Esophagus (tissue), 2 donors: ENCODE results near the gene POU2F1. TPM values are rescaled to one million over a fixed set of nuclear protein-coding genes. Genes with fewer than 3 reads are reported as not detected.
A peak's percentile ranks its signal among the peaks of the same experiment; 100 is the strongest.

Source experiments
- H3K27ac ChIP-seq, 2 donors: one replicate each; pipeline ENCODE4 v1.5.1; 2013; ENCODE audit warnings: low read depth in 2 of 2, mild to moderate bottlenecking in 2 of 2, inconsistent platforms in 1 of 2, low read length in 1 of 2, moderate library complexity in 1 of 2
- H3K27me3 ChIP-seq, 2 donors: one replicate each; pipeline ENCODE4 v1.6.1; 2013; ENCODE audit warnings: low read length in 2 of 2, control low read depth in 1 of 2, mild to moderate bottlenecking in 1 of 2; ENCODE audit not compliant: insufficient read depth in 2 of 2, control insufficient read depth in 1 of 2
- H3K36me3 ChIP-seq, 2 donors: one replicate each; pipeline ENCODE4 v1.6.1; 2013; ENCODE audit warnings: low read length in 1 of 2; ENCODE audit not compliant: control insufficient read depth in 2 of 2, insufficient read depth in 2 of 2
- H3K4me1 ChIP-seq, 2 donors: one replicate each; pipeline ENCODE4 v1.6.1; 2013; ENCODE audit warnings: low read length in 1 of 2; ENCODE audit not compliant: control insufficient read depth in 2 of 2, insufficient read depth in 2 of 2
- H3K4me3 ChIP-seq, 2 donors: one replicate each; pipeline ENCODE4 v1.5.1; 2013; ENCODE audit warnings: low read length in 2 of 2, mild to moderate bottlenecking in 2 of 2, low read depth in 1 of 2, moderate library complexity in 1 of 2
- H3K9me3 ChIP-seq, 2 donors: one replicate each; pipeline ENCODE4 v1.6.1; 2013; ENCODE audit warnings: mild to moderate bottlenecking in 2 of 2, low read depth in 1 of 2, low read length in 1 of 2, moderate library complexity in 1 of 2; ENCODE audit not compliant: control insufficient read depth in 2 of 2, insufficient read depth in 1 of 2
- WGBS, 2 donors: extraction: QIAGEN DNeasy Blood & Tissue Kit; methylation state at CpG; one replicate each; pipeline ENCODE4 v1.1.7; 2013; 5-methylcytosine and 5-hydroxymethylcytosine counted together
- polyA plus RNA-seq, 2 donors: library from polyadenylated mRNA; stranded (reverse); fragments of 200-250 nt; gene quantifications; one replicate each; pipeline ENCODE4 v1.2.3, GENCODE V29; 2013
- donor health status: healthy with polysubstance abuse.
- donor health status: Bipolar disorder and iron deficiency.

The POU2F1 gene
- polyA plus RNA-seq, 2 donors, result 1.3 to 1.5 TPM

- WGBS, 2 donors, result 55 to 60% methylated on average over 2 of the region's 2 CpGs
These were observed 207.7 kb downstream of the POU2F1 start for GRCh38 chr1:167428395-167428794.

GRCh38 chr1:167429612-167430011, 208.9 kb downstream of the POU2F1 start:
- Histone ChIP-seq H3K9me3 (no peaks in the 10 kb centered on the region), H3K27ac (peak overlapping the region in 1 of 2 donors; percentile 34), H3K27me3 (no peaks in the 10 kb centered on the region), H3K4me3 (no peak overlapping the region), H3K36me3 (no peaks in the 10 kb centered on the region), H3K4me1 (peaks cover 0 to 7% of the 10 kb centered on the region in 2 donors)
- 59 to 62% methylated on average over 2 of the region's 2 CpGs for WGBS, 2 donors

More at GRCh38 chr1:167428395-167428794, 207.7 kb downstream of the POU2F1 start:
- no peaks in the 10 kb centered on the region for H3K27me3 ChIP-seq
- H3K4me3 ChIP-seq, result no peak overlapping the region
- H3K9me3 ChIP-seq, result no peaks in the 10 kb centered on the region
- peaks cover 0 to 10% of the 10 kb centered on the region in 2 donors for H3K4me1 ChIP-seq
- no peak overlapping the region for H3K27ac ChIP-seq
- no peaks in the 10 kb centered on the region for H3K36me3 ChIP-seq

GRCh38 chr1:167430134-167430848, 209.6 kb downstream of the POU2F1 start:
- Histone ChIP-seq H3K27me3 (no peaks in the 10 kb centered on the region), H3K4me1 (peaks cover 0 to 6% of the 10 kb centered on the region in 2 donors), H3K36me3 (no peaks in the 10 kb centered on the region), H3K9me3 (no peaks in the 10 kb centered on the region), H3K4me3 (no peak overlapping the region), H3K27ac (peak overlapping the region; percentile 34)
- WGBS, 2 donors, result 65 to 77% methylated on average over 17 of the region's 17 CpGs

GRCh38 chr1:167430849-167431242, 210.2 kb downstream of the POU2F1 start:
- H3K4me1 ChIP-seq, result peaks cover 0 to 6% of the 10 kb centered on the region in 2 donors
- H3K27ac ChIP-seq, result peak overlapping the region in 1 of 2 donors; percentile 34
- no peak overlapping the region for H3K4me3 ChIP-seq
- whole genome bisulfite sequencing, 2 donors, result 73 to 79% methylated on average over 10 of the region's 10 CpGs
- no peaks in the 10 kb centered on the region for H3K27me3 ChIP-seq
- H3K36me3 ChIP-seq, result no peaks in the 10 kb centered on the region
- H3K9me3 ChIP-seq, result peaks cover 0 to 5% of the 10 kb centered on the region in 2 donors

GRCh38 chr1:167431261-167431908, 210.7 kb downstream of the POU2F1 start:
- Histone ChIP-seq H3K27ac (peak overlapping the region in 1 of 2 donors; percentile 34), H3K4me1 (peaks cover 0 to 6% of the 10 kb centered on the region in 2 donors), H3K27me3 (no peaks in the 10 kb centered on the region), H3K4me3 (no peak overlapping the region), H3K36me3 (no peaks in the 10 kb centered on the region), H3K9me3 (peaks cover 0 to 6% of the 10 kb centered on the region in 2 donors)
- WGBS, 2 donors, result 77 to 80% methylated on average over 14 of the region's 14 CpGs

- no peak overlapping the region for H3K27ac ChIP-seq
- H3K4me1 ChIP-seq, result peaks cover 0 to 6% of the 10 kb centered on the region in 2 donors
- H3K4me3 ChIP-seq, result no peak overlapping the region
- no peaks in the 10 kb centered on the region for H3K27me3 ChIP-seq
- 91 to 92% methylated on average over 8 of the region's 8 CpGs for WGBS, 2 donors
- no peaks in the 10 kb centered on the region for H3K36me3 ChIP-seq
- H3K9me3 ChIP-seq, result peaks cover 0 to 6% of the 10 kb centered on the region in 2 donors
These were observed 211.4 kb downstream of the POU2F1 start for GRCh38 chr1:167431909-167432650.

GRCh38 chr1:167432780-167433179, 212.1 kb downstream of the POU2F1 start:
- H3K4me1 ChIP-seq, result peaks cover 0 to 6% of the 10 kb centered on the region in 2 donors
- 97% methylated on average over 7 of the region's 7 CpGs for WGBS, 2 donors

GRCh38 chr1:167433884-167434283, 213.2 kb downstream of the POU2F1 start:
- peaks cover 0 to 6% of the 10 kb centered on the region in 2 donors for H3K9me3 ChIP-seq
- no peaks in the 10 kb centered on the region for H3K27me3 ChIP-seq
- peaks cover 0 to 9% of the 10 kb centered on the region in 2 donors for H3K4me1 ChIP-seq
- H3K4me3 ChIP-seq, result no peak overlapping the region
- no peak overlapping the region for H3K27ac ChIP-seq
- no peaks in the 10 kb centered on the region for H3K36me3 ChIP-seq
- WGBS, 2 donors, result 94 to 98% methylated on average over 6 of the region's 6 CpGs

More at GRCh38 chr1:167432780-167433179, 212.1 kb downstream of the POU2F1 start:
- no peak overlapping the region for H3K4me3 ChIP-seq
- H3K27me3 ChIP-seq, result no peaks in the 10 kb centered on the region
- no peaks in the 10 kb centered on the region for H3K36me3 ChIP-seq
- H3K9me3 ChIP-seq, result peaks cover 0 to 6% of the 10 kb centered on the region in 2 donors
- no peak overlapping the region for H3K27ac ChIP-seq

GRCh38 chr1:167434306-167434705, 213.6 kb downstream of the POU2F1 start:
- H3K27me3 ChIP-seq, result no peaks in the 10 kb centered on the region
- peaks cover 0 to 6% of the 10 kb centered on the region in 2 donors for H3K9me3 ChIP-seq
- H3K27ac ChIP-seq, result no peak overlapping the region
- 86% methylated on average over 6 of the region's 6 CpGs for WGBS, 2 donors
- H3K4me3 ChIP-seq, result no peak overlapping the region
- no peaks in the 10 kb centered on the region for H3K36me3 ChIP-seq
- peaks cover 1 to 11% of the 10 kb centered on the region in 2 donors for H3K4me1 ChIP-seq
